Hematopoietic multipotent progenitor cell treated with erythropoietin and hydrocortisone succinate and interleukin-3 and kit ligand, for 8 days (in vitro differentiated cells): ENCODE data around the gene VIPR2.
"Not testable (repeated sequence)": the region's sequence is repeated elsewhere in the genome, so short reads cannot be mapped to it uniquely, and the experiment has no call there.

ENCODE experiments used
- DNase-seq: peaks from one replicate; pipeline ENCODE4 v3.0.0-alpha.2; 2015

The VIPR2 gene

GRCh38 chr7:159020987-159021386 lies 123.7 kb downstream of the VIPR2 start:
- DNase-seq: no peak

DNA sequence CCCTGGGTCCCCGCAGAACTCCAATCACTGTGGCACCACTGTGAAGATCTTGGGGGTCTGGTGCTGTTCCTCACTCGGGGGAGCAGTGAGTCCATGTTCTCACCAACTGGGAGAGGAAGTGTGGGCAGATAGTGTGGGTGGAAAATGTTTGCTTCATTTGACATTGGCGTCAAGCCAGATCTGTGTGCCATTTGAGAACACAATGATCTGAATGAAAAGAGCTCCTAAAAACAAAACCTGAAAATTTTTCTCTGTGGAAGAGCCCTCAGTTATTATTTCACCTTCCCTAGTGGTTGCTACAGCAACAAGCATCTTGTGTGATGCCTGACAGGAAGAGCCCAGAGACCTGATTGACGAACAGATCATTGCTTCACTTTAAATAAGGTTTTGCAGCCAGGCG lies 125.6 kb downstream of the VIPR2 start:
- no peak for DNase-seq

DNA sequence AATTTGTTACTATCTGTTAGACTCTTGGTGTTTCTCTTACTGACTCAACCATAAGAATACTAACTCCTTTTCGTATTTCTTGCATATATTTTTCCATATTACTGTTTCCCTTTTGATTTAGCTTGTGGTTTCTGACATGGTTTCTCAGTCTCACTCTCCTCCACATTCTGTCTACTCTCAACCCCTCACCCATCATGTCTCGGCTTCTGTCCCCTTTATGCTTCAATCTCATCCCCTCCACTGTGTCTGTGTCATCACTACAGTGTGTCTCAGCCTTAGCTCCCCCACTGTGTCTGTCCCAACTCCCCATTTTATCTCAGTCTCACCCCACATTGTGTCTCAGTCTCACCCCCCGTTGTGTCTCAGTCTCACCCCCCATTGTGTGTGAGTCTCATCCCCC lies 126.9 kb downstream of the VIPR2 start:
- DNase-seq: no peak

DNA sequence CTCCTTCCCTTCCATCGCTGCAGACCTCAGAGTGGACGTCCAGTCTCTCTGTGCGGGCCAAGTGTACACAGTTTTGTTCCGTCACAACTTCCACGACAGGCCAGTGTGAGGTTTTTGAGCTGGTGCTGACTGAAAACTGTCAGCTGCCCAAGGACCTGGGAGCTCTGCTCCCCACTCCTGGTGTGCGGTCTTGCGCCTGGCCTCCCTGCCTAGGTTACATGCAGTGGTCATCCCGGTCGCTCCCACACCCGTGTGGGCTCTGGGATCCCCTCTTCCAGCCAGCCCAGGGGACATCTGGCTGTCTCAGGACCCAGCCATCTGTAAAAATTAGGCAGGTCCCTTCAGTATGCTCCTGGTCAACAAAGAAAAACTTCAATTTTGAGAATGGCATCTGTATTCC lies 127.5 kb downstream of the VIPR2 start:
- no peak for DNase-seq

GRCh38 chr7:159016591-159016990 lies 128.1 kb downstream of the VIPR2 start:
- no peak for DNase-seq

GRCh38 chr7:159015454-159016410 lies 128.9 kb downstream of the VIPR2 start:
- no peak for DNase-seq

GRCh38 chr7:159015081-159015453 lies 129.6 kb downstream of the VIPR2 start:
- no peak for DNase-seq

- DNase-seq: no peak
These were observed 130.2 kb downstream of the VIPR2 start for GRCh38 chr7:159014297-159015062.

DNA sequence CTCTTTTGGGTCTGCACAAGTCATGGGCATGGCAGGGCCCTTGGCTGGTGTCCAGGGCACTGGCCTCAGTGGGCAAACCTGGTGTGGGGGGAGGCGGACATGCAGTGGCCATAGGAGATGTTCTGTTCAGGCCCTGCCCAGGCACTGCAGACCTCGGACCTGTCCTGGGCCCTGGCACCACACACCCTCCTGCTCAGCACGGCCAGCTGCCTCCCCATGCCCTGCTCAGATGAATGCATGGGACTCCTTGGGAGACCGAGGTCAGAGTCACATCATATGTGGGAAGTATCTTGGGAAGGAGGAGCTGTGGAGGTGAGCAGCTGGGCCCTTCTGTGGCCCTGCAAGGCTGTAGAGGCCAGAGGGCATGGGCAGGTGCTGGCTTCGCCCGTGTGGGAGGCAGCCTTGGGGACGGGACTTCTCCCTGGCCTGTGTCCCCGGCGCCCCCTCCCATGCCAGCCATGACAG lies 130.8 kb downstream of the VIPR2 start:
- DNase-seq: no peak

DNA sequence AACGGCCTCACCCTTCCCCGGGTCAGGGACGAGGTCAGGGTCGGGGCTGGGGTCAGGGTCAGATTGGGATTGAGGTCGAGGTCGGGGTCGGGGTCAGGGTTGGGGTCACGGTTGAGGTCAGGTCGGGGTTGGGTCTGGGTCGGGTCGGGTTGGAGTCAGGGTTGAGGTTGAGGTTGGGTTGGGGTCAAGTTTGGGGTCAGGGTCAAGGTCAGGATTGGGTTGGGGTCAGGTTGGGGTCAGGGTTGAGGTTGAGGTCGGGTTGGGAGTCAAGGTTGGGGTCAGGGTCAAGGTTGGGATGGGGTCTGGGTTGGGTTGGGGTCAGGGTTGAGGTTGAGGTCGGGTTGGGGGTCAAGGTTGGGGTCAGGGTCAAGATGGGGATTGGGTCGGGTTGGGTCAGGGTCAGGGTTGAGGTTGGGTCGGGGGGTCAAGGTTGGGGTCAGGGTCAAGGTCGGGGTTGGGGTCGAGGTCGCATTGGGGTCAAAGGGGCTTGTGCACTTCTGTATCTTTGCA lies 131.4 kb downstream of the VIPR2 start:
- no peak for DNase-seq

DNA sequence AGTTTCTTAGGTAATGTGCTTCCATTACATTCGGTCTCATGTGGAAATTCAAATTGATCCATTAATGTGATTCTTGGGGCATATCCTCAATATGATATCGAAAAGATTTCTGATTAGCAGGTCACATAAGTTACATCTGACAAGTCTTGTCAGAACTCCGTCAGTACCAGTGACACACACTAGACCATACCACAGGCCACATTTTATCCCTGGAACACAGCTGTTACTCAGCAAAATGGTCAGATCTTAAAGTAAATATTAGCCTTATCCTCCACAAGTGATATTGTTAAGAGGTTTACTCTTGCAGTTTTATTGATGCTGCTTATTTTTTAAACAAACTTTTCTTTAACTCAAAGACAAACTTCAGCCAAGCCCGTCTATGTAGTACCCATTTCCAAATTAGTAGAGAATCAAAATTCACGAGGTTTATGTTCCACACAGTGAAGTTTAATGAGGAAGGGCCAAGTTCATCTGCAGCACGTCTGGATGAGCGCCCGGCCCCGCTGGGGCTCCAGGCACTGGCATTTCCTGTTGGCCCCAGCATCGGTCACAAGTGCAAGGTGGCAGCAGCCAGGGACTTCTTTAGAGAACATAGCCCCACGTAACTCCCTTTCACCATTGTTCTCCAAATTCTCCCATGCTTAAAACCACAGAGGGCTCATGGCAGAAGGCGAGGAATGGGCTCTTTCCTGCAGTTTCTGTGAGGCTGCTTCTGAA lies 132.2 kb downstream of the VIPR2 start:
- DNase-seq: no peak

DNA sequence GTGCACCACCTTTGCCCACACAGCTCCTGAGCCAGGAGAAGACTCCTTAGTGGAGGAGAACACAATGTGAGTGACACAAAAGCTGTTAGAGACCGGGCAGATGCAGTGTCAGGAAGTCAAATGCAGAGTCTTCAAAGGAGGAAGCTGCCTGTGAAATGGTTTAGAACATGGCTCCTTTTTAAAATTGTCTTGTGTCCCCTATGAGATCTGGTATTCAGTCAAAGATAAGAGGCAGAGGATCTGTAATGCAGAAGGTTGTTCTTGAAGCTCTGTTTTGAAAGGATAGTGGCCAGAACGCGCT lies 133.0 kb downstream of the VIPR2 start:
- DNase-seq: no peak

GRCh38 chr7:159010937-159011721 lies 133.5 kb downstream of the VIPR2 start:
- DNase-seq: no peak

DNA sequence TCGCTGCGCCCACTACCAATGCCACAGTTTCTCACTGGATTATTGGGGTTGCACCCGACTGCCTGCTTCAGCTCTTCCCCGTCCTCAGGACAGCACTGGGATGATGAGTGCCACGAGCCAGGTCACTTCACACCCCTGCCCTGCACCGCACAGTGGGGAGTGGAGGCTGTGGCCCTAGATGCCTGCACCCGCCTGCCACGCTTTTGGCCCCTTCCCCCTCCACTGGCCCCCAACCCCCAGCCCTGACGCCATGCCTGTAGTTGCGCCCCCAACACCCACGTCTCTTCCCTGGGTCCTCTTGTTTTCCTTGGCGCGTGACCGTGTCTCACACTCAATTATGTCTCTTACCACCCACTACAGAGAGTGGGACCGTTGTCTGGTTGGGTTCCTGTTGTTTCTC lies 134.3 kb downstream of the VIPR2 start:
- no peak for DNase-seq

DNA sequence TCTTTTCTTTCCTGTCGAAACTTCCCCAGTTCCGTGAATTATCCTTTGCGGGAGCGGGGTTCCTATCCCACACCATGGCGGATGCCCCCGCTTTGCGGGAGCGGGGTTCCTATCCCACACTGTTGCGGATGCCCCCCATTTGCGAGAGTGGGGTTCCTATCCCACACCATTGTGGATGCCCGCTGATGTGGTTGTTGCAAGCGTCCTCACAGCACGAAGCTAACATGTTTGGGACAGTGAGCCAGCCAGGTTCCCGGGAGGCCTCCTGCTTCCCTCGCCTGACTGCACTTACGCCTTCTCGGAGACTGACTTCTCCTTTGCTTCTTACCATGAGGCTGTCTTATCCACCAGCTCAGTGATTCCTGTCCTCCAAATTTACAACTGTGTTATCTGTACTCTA lies 134.7 kb downstream of the VIPR2 start:
- DNase-seq: no peak

- DNase-seq: no peak
These were observed 136.2 kb downstream of the VIPR2 start for GRCh38 chr7:159008417-159008816.

GRCh38 chr7:159007996-159008389 lies 136.7 kb downstream of the VIPR2 start:
- DNase-seq: no peak

GRCh38 chr7:159007364-159007995 lies 137.2 kb downstream of the VIPR2 start:
- no peak for DNase-seq

- DNase-seq: no peak
These were observed 138.0 kb downstream of the VIPR2 start for GRCh38 chr7:159006610-159007130.

GRCh38 chr7:159006022-159006609 lies 138.6 kb downstream of the VIPR2 start:
- DNase-seq: not testable (repeated sequence)

DNA sequence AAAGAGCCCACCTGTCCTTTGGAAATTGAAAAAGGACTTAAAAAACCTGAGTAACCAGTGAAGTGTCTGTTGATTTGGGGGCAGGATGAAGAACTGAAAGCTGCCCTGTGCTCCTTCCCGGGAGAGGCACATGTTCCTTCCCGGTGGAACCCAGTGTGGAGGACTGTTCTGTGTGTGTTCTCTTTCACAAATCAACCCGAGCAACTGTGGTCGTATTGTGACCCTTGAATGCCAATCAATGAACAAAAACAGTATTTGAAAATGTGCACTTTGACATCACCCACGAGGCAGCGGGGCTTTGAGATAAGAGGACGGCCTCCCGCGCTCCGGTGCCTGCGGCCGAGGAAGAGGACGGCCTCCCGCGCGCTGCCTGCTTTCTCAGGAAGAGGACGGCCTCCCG lies 139.0 kb downstream of the VIPR2 start:
- no peak for DNase-seq
